ENCODE measurements around the gene RYR3. TPM values are rescaled to one million over a fixed set of nuclear protein-coding genes. Genes with fewer than 3 reads are reported as not detected.

Gene RYR3
- total RNA-seq, 2 experiments from 2014 or later, result not detected

GRCh38 chr15:33701304-33701696 lies 390.5 kb downstream of the RYR3 start:
- no peak overlapping the region for H3K4me3 Mint-ChIP-seq
- H3K36me3 Mint-ChIP-seq (ENCODE audit: low read depth), result no peaks in the 10 kb centered on the region
- no peak for ATAC-seq
- H3K27ac Mint-ChIP-seq, result no peak overlapping the region
- ChIA-PET POLR2A (interaction anchor here (1.4 kb wide), 1 partner anchor 160 kb away, joined by 3 read pairs; no protein-coding TSS in a partner anchor), CTCF (interaction anchor here (0.6 to 2.8 kb wide), 35 partner anchors 9 to 1039 kb away, joined by 3 to 49 read pairs (median 5); no protein-coding TSS in a partner anchor)
- H3K9me3 Mint-ChIP-seq, result no peaks in the 10 kb centered on the region
- peaks cover 2% of the 10 kb centered on the region for H3K27me3 Mint-ChIP-seq
- no peak for DNase-seq
- no peaks in the 10 kb centered on the region for H3K4me1 Mint-ChIP-seq (ENCODE audit: low read depth)
- intact Hi-C loops (cut with micrococcal nuclease), result loop anchor here (5.0 kb wide), 1 partner anchor 394 kb away; no protein-coding TSS in a partner anchor
- no peak for TF ChIP-seq CTCF (IDR thresholded peaks at IDR 0.05)

GRCh38 chr15:33706173-33706572 lies 395.4 kb downstream of the RYR3 start:
- intact Hi-C loops (cut with micrococcal nuclease), result no loop called here
- POLR2A ChIA-PET, result no interaction called here
- CTCF ChIA-PET, result no interaction called here

GRCh38 chr15:33710748-33711147 lies 400.0 kb downstream of the RYR3 start:
- ATAC-seq (no peak), DNase-seq (no peak)
- Mint-ChIP-seq H3K4me1 (ENCODE audit: low read depth) (peaks cover under 1% of the 10 kb centered on the region), H3K4me3 (no peak overlapping the region), H3K9me3 (peaks cover 1% of the 10 kb centered on the region), H3K27ac (no peak overlapping the region), H3K27me3 (peaks cover 4% of the 10 kb centered on the region), H3K36me3 (ENCODE audit: low read depth) (no peaks in the 10 kb centered on the region)
- ChIA-PET CTCF (interaction anchor here (1.0 kb wide), 1 partner anchor 10 kb away, joined by 3 read pairs; no protein-coding TSS in a partner anchor), POLR2A (no interaction called here)
- no peak for TF ChIP-seq CTCF (IDR thresholded peaks at IDR 0.05)
- intact Hi-C loops (cut with micrococcal nuclease), result loop anchor here (10.0 kb wide), 1 partner anchor 64 kb away; no protein-coding TSS in a partner anchor

More at GRCh38 chr15:33706173-33706572, 395.4 kb downstream of the RYR3 start:
- Mint-ChIP-seq H3K27me3 (no peaks in the 10 kb centered on the region), H3K4me3 (no peak overlapping the region), H3K27ac (no peak overlapping the region), H3K9me3 (peaks cover 1% of the 10 kb centered on the region), H3K36me3 (ENCODE audit: low read depth) (no peaks in the 10 kb centered on the region), H3K4me1 (ENCODE audit: low read depth) (no peaks in the 10 kb centered on the region)
- no peak for DNase-seq
- no peak for TF ChIP-seq CTCF (IDR thresholded peaks at IDR 0.05)
- ATAC-seq, result no peak

GRCh38 chr15:33716025-33716424 lies 405.3 kb downstream of the RYR3 start:
- H3K9me3 Mint-ChIP-seq, result no peaks in the 10 kb centered on the region
- TF ChIP-seq CTCF (IDR thresholded peaks at IDR 0.05), result no peak
- DNase-seq, result peak; percentile 42
- H3K27me3 Mint-ChIP-seq, result peaks cover 5% of the 10 kb centered on the region
- no peak overlapping the region for H3K4me3 Mint-ChIP-seq
- H3K36me3 Mint-ChIP-seq (ENCODE audit: low read depth), result no peaks in the 10 kb centered on the region
- POLR2A ChIA-PET, result no interaction called here
- CTCF ChIA-PET, result interaction anchor here (1.0 to 1.6 kb wide), 2 partner anchors 15 kb away, joined by 5 to 6 read pairs; no protein-coding TSS in a partner anchor
- intact Hi-C loops (cut with micrococcal nuclease), result loop anchor here (10.0 kb wide), 1 partner anchor 59 kb away; no protein-coding TSS in a partner anchor
- ATAC-seq, result peak; percentile 75
- H3K4me1 Mint-ChIP-seq (ENCODE audit: low read depth), result peaks cover 7% of the 10 kb centered on the region
- no peak overlapping the region for H3K27ac Mint-ChIP-seq

GRCh38 chr15:33720952-33721351 lies 410.2 kb downstream of the RYR3 start:
- no peak for ATAC-seq
- intact Hi-C loops (cut with micrococcal nuclease), result no loop called here
- no peaks in the 10 kb centered on the region for H3K9me3 Mint-ChIP-seq
- TF ChIP-seq CTCF (IDR thresholded peaks at IDR 0.05), result no peak
- CTCF ChIA-PET, result interaction anchor here (1.2 to 4.5 kb wide), 4 partner anchors 14 to 428 kb away, joined by 3 to 22 read pairs (median 4); no protein-coding TSS in a partner anchor
- H3K4me3 Mint-ChIP-seq, result no peak overlapping the region
- POLR2A ChIA-PET, result no interaction called here
- DNase-seq, result no peak
- no peak overlapping the region for H3K27ac Mint-ChIP-seq
- H3K4me1 Mint-ChIP-seq (ENCODE audit: low read depth), result peaks cover 4% of the 10 kb centered on the region
- no peaks in the 10 kb centered on the region for H3K36me3 Mint-ChIP-seq (ENCODE audit: low read depth)
- peaks cover 3% of the 10 kb centered on the region for H3K27me3 Mint-ChIP-seq
